HEK293 (cell line): ENCODE measurements around the gene RANBP1.

Experiments
- CTCF ChIA-PET: fragments of 350-600 bp; formaldehyde crosslinking; extraction: SDS; loops from one replicate; lab custom pipeline; 2021; ENCODE audit warnings: antibody characterized with exemption; lab: Yijun Ruan, JAX
- POLR2A ChIA-PET: fragments of 300-600 bp; formaldehyde crosslinking; extraction: SDS; loops from one replicate; lab custom pipeline; 2020; ENCODE audit warnings: antibody characterized with exemption, inconsistent platforms; lab: Yijun Ruan, JAX
- H3K27ac ChIP-seq: fragments of 200-500 bp; sonication (Bioruptor generic); 2 replicates; pipeline ENCODE4 v1.5.1; 2014; ENCODE audit warnings: low read depth, low read length, control low read depth, inconsistent platforms; ENCODE audit errors: extremely low read depth
- H3K36me3 ChIP-seq, 2 experiments: fragments of 200-500 bp in 1 of 2; sonication (Bioruptor generic) in 1 of 2; 1 replicate in 1 of 2; 2 replicates in 1 of 2; pipeline ENCODE4 v1.5.1; 2014 to 2017; ENCODE audit warnings: inconsistent platforms in 2 of 2, low read length in 2 of 2; ENCODE audit not compliant: control insufficient read depth in 2 of 2, insufficient read depth in 1 of 2
- H3K4me1 ChIP-seq: fragments of 200-500 bp; sonication (Bioruptor generic); 2 replicates; pipeline ENCODE4 v1.5.1; 2014; ENCODE audit warnings: mild to moderate bottlenecking, low read length, inconsistent platforms; ENCODE audit not compliant: control insufficient read depth, insufficient read depth
- H3K4me3 ChIP-seq: 2 replicates; pipeline ENCODE4 v1.5.1; 2011; ENCODE audit warnings: low read depth, mild to moderate bottlenecking, control low read depth, low read length, moderate library complexity
- H3K9me3 ChIP-seq: fragments of 200-500 bp; sonication (Bioruptor generic); 2 replicates; pipeline ENCODE4 v1.5.1; 2014; ENCODE audit warnings: low read depth, low read length, inconsistent platforms; ENCODE audit not compliant: control insufficient read depth, insufficient read depth
- GLI4 ChIP-seq: fragments of 450-650 bp; formaldehyde crosslinking; IDR thresholded peaks from 2 replicates; pipeline ENCODE4 v1.5.1; 2016; ENCODE audit warnings: missing biosample characterization, missing genetic modification characterization
- KLF9 ChIP-seq: fragments of 450-650 bp; formaldehyde crosslinking; IDR thresholded peaks from 2 replicates; pipeline ENCODE4 v1.5.1; 2016; ENCODE audit warnings: missing biosample characterization, missing genetic modification characterization, low read depth
- MZF1 ChIP-seq: fragments of 450-650 bp; formaldehyde crosslinking; IDR thresholded peaks from 2 replicates; pipeline ENCODE4 v1.5.1; 2017; ENCODE audit warnings: missing biosample characterization, missing genetic modification characterization, borderline replicate concordance
- RBAK ChIP-seq: fragments of 450-650 bp; formaldehyde crosslinking; IDR thresholded peaks from 2 replicates; pipeline ENCODE4 v1.5.1; 2016; ENCODE audit warnings: missing biosample characterization, missing genetic modification characterization
- SETDB1 ChIP-seq: IDR thresholded peaks from one replicate; pipeline ENCODE4 v1.6.1; 2017; ENCODE audit warnings: mild to moderate bottlenecking, low read length, moderate library complexity, mixed read lengths; ENCODE audit not compliant: insufficient read length
- SP7 ChIP-seq: fragments of 450-650 bp; formaldehyde crosslinking; IDR thresholded peaks from 2 replicates; pipeline ENCODE4 v1.5.1; 2016; ENCODE audit warnings: missing biosample characterization, missing genetic modification characterization
- TCF7L2 ChIP-seq: IDR thresholded peaks from 2 replicates; pipeline ENCODE4 v1.6.1; 2011; ENCODE audit warnings: low read depth, mild to moderate bottlenecking, inconsistent platforms, low read length, moderate library complexity, borderline replicate concordance
- ZEB2 ChIP-seq: fragments of 450-650 bp; formaldehyde crosslinking; IDR thresholded peaks from 2 replicates; pipeline ENCODE4 v1.5.1; 2016; ENCODE audit warnings: missing biosample characterization, missing genetic modification characterization
- ZNF10 ChIP-seq: fragments of 450-650 bp; formaldehyde crosslinking; IDR thresholded peaks from 2 replicates; pipeline ENCODE4 v1.5.1; 2017; ENCODE audit warnings: missing biosample characterization, missing genetic modification characterization
- ZNF121 ChIP-seq: fragments of 450-650 bp; formaldehyde crosslinking; IDR thresholded peaks from 2 replicates; pipeline ENCODE4 v1.5.1; 2016; ENCODE audit warnings: missing biosample characterization, missing genetic modification characterization
- ZNF140 ChIP-seq: fragments of 450-650 bp; formaldehyde crosslinking; IDR thresholded peaks from 2 replicates; pipeline ENCODE4 v1.5.1; 2016; ENCODE audit warnings: missing biosample characterization, missing genetic modification characterization
- ZNF16 ChIP-seq: fragments of 450-650 bp; formaldehyde crosslinking; IDR thresholded peaks from 2 replicates; pipeline ENCODE4 v1.5.1; 2016; ENCODE audit warnings: low read depth, missing biosample characterization, missing genetic modification characterization
- ZNF324 ChIP-seq: fragments of 450-650 bp; formaldehyde crosslinking; IDR thresholded peaks from 2 replicates; pipeline ENCODE4 v1.5.1; 2016; ENCODE audit warnings: missing biosample characterization, missing genetic modification characterization
- ZNF37A ChIP-seq: fragments of 450-650 bp; IDR thresholded peaks from 2 replicates; pipeline ENCODE4 v1.5.1; 2018; ENCODE audit warnings: missing biosample characterization, missing genetic modification characterization
- ZNF394 ChIP-seq: fragments of 450-650 bp; formaldehyde crosslinking; IDR thresholded peaks from 2 replicates; pipeline ENCODE4 v1.5.1; 2016; ENCODE audit warnings: missing biosample characterization, missing genetic modification characterization, mild to moderate bottlenecking, moderate library complexity, borderline replicate concordance
- ZNF621 ChIP-seq: fragments of 450-650 bp; formaldehyde crosslinking; IDR thresholded peaks from 2 replicates; pipeline ENCODE4 v1.5.1; 2017; ENCODE audit warnings: missing biosample characterization, missing genetic modification characterization
- ZNF626 ChIP-seq: fragments of 450-650 bp; sonication (Bioruptor Pico); formaldehyde crosslinking; IDR thresholded peaks from 2 replicates; pipeline ENCODE4 v1.5.1; 2018; ENCODE audit warnings: missing biosample characterization, missing genetic modification characterization, inconsistent platforms
- ZNF658 ChIP-seq: fragments of 450-650 bp; formaldehyde crosslinking; IDR thresholded peaks from 2 replicates; pipeline ENCODE4; 2016; ENCODE audit warnings: missing biosample characterization, missing genetic modification characterization
- TF ChIP-seq, protein P1 (sequence below): fragments of 450-650 bp; formaldehyde crosslinking; IDR thresholded peaks from 2 replicates; pipeline ENCODE4 v1.5.1; 2017; ENCODE audit warnings: missing biosample characterization, missing genetic modification characterization
- TF ChIP-seq, protein P2 (sequence below): fragments of 450-650 bp; formaldehyde crosslinking; IDR thresholded peaks from 2 replicates; pipeline ENCODE4 v1.5.1; 2016; ENCODE audit warnings: missing biosample characterization, missing genetic modification characterization
- TF ChIP-seq, protein P3 (sequence below): fragments of 450-650 bp; formaldehyde crosslinking; IDR thresholded peaks from 2 replicates; pipeline ENCODE4 v1.5.1; 2017; ENCODE audit warnings: missing biosample characterization, missing genetic modification characterization

The RANBP1 gene

DNA sequence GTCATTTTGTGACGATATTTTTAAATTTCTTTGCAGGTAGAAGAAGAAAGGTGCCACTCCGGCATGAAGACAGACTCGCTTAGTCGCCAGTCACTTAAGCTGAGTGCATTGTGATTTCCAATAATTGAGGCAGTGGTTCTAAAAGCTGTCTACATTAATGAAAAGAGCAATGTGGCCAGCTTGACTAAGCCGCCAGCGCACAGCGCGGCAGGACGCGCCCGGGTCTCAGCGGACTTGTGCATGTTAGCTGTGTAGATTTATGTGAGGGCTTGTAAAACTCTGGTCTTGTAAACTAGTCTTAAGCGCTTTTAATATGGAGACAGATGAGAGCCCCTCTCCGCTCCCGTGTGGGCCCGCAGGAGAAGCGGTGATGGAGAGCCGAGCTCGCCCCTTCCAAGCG is 30.3 kb upstream of the RANBP1 start:
- H3K9me3 ChIP-seq, result no peaks in the 10 kb centered on the region
- CTCF ChIA-PET, result interaction anchor here (0.6 to 2.6 kb wide), 7 partner anchors 9 to 70 kb away, joined by 3 to 11 read pairs (median 4); no protein-coding TSS in a partner anchor
- H3K4me3 ChIP-seq, result no peak overlapping the region
- POLR2A ChIA-PET, result interaction anchor here (0.7 to 1.4 kb wide), 3 partner anchors 9 to 33 kb away, joined by 3 to 5 read pairs (median 5); partner anchors contain the start of gene TRMT2A
- H3K27ac ChIP-seq, result no peak overlapping the region
- peaks cover 25 to 93% of the 10 kb centered on the region in 2 experiments for H3K36me3 ChIP-seq
- H3K4me1 ChIP-seq, result no peaks in the 10 kb centered on the region; the same call in 1 of the 2 replicates
- TF ChIP-seq SP7 (tag by site-specific recombination), result no peak
- no peak for TF ChIP-seq ZNF37A (tag by site-specific recombination)
- TF ChIP-seq ZNF394 (tag by site-specific recombination), result no peak
- TF ChIP-seq, protein P1, sequence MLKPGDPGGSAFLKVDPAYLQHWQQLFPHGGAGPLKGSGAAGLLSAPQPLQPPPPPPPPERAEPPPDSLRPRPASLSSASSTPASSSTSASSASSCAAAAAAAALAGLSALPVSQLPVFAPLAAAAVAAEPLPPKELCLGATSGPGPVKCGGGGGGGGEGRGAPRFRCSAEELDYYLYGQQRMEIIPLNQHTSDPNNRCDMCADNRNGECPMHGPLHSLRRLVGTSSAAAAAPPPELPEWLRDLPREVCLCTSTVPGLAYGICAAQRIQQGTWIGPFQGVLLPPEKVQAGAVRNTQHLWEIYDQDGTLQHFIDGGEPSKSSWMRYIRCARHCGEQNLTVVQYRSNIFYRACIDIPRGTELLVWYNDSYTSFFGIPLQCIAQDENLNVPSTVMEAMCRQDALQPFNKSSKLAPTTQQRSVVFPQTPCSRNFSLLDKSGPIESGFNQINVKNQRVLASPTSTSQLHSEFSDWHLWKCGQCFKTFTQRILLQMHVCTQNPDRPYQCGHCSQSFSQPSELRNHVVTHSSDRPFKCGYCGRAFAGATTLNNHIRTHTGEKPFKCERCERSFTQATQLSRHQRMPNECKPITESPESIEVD (tag by site-specific recombination), result no peak
- TF ChIP-seq ZNF658, result no peak
- no peak for TF ChIP-seq RBAK (tag by site-specific recombination)
- TF ChIP-seq ZNF621 (tag by site-specific recombination), result no peak
- TF ChIP-seq, protein P2, sequence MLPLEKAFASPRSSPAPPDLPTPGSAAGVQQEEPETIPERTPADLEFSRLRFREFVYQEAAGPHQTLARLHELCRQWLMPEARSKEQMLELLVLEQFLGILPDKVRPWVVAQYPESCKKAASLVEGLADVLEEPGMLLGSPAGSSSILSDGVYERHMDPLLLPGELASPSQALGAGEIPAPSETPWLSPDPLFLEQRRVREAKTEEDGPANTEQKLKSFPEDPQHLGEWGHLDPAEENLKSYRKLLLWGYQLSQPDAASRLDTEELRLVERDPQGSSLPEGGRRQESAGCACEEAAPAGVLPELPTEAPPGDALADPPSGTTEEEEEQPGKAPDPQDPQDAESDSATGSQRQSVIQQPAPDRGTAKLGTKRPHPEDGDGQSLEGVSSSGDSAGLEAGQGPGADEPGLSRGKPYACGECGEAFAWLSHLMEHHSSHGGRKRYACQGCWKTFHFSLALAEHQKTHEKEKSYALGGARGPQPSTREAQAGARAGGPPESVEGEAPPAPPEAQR (tag by site-specific recombination), result no peak

DNA sequence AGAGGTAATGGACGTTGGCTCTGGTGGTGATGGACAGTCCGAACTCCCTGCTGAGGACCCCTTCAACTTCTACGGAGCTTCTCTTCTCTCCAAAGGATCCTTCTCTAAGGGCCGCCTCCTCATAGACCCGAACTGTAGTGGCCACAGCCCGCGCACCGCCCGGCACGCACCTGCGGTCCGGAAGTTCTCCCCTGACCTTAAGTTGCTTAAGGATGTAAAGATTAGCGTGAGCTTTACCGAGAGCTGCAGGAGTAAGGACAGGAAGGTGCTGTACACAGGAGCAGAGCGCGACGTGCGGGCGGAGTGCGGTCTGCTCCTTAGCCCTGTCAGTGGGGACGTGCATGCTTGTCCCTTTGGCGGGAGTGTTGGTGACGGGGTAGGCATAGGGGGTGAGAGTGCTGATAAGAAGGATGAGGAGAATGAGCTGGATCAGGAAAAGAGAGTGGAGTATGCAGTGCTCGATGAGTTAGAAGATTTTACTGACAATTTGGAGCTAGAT is 29.8 kb upstream of the RANBP1 start:
- H3K4me3 ChIP-seq, result no peak overlapping the region
- peaks cover 30 to 96% of the 10 kb centered on the region in 2 experiments for H3K36me3 ChIP-seq
- no peak for TF ChIP-seq ZNF324 (tag by site-specific recombination)
- no peaks in the 10 kb centered on the region; the same call in 1 of the 2 replicates for H3K4me1 ChIP-seq
- H3K27ac ChIP-seq, result no peak overlapping the region
- no peaks in the 10 kb centered on the region for H3K9me3 ChIP-seq
- CTCF ChIA-PET, result interaction anchor here (1.2 to 2.6 kb wide), 4 partner anchors 8 to 23 kb away, joined by 4 to 11 read pairs (median 4); no protein-coding TSS in a partner anchor
- POLR2A ChIA-PET, result interaction anchor here (0.5 to 1.4 kb wide), 5 partner anchors 8 to 128 kb away, joined by 5 to 6 read pairs (median 5); partner anchors contain the start of gene TRMT2A

DNA sequence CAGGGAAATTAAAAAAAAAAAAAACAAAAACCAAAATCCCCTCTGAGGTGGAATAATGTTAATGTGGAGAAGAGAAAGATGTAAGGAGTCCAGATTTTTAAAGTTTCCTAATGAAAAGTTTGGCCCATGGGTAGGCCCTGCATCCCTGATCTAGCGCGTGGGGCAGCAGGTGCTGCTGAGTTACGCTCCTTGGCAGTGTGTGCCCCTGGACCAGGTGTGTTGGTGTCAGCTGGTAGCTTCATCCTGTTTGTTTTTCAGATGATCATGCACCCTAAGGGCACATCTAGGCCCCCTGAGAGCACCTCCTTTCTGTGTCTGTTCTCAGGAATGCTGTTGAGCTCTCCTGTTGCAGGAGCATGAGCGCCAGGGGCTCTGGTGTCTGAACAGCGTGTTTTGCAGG is 29.1 kb upstream of the RANBP1 start:
- POLR2A ChIA-PET, result interaction anchor here (0.5 to 1.4 kb wide), 5 partner anchors 17 to 128 kb away, joined by 3 to 6 read pairs (median 5); partner anchors contain the start of gene TRMT2A
- peaks cover 36 to 96% of the 10 kb centered on the region in 2 experiments for H3K36me3 ChIP-seq
- TF ChIP-seq ZNF140 (tag by site-specific recombination) (no peak), GLI4 (tag by site-specific recombination) (no peak), ZNF37A (tag by site-specific recombination) (no peak), TCF7L2 (no peak), ZNF10 (tag by site-specific recombination) (no peak), ZEB2 (no peak), MZF1 (tag by site-specific recombination) (no peak), ZNF121 (tag by site-specific recombination) (no peak), ZNF626 (no peak), ZNF16 (tag by site-specific recombination) (no peak), KLF9 (tag by site-specific recombination) (no peak), SETDB1 (no peak)
- TF ChIP-seq, protein P3, sequence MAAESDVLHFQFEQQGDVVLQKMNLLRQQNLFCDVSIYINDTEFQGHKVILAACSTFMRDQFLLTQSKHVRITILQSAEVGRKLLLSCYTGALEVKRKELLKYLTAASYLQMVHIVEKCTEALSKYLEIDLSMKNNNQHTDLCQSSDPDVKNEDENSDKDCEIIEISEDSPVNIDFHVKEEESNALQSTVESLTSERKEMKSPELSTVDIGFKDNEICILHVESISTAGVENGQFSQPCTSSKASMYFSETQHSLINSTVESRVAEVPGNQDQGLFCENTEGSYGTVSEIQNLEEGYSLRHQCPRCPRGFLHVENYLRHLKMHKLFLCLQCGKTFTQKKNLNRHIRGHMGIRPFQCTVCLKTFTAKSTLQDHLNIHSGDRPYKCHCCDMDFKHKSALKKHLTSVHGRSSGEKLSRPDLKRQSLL (tag by site-specific recombination), result no peak
- H3K9me3 ChIP-seq, result no peaks in the 10 kb centered on the region
- H3K27ac ChIP-seq, result no peak overlapping the region
- CTCF ChIA-PET, result interaction anchor here (0.6 to 2.6 kb wide), 3 partner anchors 10 to 433 kb away, joined by 3 to 11 read pairs (median 4); no protein-coding TSS in a partner anchor
- H3K4me1 ChIP-seq, result no peaks in the 10 kb centered on the region; the same call in 1 of the 2 replicates
- no peak overlapping the region for H3K4me3 ChIP-seq
